ENCODE measurements around the gene PRDM5. TPM values are rescaled to one million over a fixed set of nuclear protein-coding genes. Genes with fewer than 3 reads are reported as not detected.

The PRDM5 gene
- total and polyA plus RNA-seq, 9 donors = 8.1 to 53.8 (median 36.3) TPM

DNA sequence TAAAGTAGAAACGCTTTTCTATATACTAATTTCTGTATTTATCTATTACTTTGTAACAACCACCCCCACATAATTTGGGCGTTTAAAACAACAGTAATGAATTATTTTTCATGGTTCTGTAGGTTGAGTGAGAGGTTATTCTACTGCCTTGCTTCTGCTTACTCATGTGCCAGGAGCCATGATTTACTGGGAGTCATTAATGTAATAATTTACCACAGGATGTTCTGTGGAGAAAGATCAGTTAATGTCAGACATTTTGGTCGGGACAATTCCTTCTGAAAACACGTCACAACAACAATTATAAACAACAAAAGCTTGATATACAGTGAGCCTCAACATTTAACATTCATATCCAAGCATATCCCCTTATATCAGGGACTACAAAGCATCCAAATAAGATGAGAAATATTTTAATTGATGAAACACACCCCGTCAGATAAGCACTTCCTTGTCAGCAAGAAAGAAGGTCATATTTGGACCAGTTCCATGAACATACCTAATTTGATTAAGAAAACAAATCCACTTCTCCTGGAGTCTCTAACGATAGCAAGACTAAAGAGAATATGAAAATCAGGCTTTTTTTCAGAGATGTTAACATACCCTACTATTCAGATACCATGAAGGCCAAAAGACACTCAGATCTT, 238.5 kb downstream of the PRDM5 start:
- intact Hi-C loops (cut with DNase I) = no loop called here
- H3K36me3 ChIP-seq = no peaks in the 10 kb centered on the region

DNA sequence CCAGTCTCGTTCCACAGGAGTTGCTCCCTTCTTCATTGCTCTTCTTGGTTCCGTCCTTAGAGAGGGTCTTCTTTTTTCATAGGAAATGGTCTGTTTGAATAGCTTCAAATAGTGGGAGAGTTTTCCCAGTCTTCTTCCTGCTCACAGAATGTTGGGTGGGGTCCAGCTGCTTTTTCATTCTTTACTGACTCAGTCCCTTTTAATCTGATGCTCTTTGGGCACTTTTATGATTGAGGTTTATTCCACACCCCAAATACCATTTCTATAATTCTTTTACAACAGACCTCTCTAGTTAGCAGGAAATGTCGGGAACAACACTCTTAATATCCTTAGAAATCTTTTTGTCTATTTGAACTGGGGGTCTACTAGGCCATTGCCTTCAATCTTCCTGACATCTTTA, 239.5 kb downstream of the PRDM5 start:
- TF ChIP-seq, protein P1, sequence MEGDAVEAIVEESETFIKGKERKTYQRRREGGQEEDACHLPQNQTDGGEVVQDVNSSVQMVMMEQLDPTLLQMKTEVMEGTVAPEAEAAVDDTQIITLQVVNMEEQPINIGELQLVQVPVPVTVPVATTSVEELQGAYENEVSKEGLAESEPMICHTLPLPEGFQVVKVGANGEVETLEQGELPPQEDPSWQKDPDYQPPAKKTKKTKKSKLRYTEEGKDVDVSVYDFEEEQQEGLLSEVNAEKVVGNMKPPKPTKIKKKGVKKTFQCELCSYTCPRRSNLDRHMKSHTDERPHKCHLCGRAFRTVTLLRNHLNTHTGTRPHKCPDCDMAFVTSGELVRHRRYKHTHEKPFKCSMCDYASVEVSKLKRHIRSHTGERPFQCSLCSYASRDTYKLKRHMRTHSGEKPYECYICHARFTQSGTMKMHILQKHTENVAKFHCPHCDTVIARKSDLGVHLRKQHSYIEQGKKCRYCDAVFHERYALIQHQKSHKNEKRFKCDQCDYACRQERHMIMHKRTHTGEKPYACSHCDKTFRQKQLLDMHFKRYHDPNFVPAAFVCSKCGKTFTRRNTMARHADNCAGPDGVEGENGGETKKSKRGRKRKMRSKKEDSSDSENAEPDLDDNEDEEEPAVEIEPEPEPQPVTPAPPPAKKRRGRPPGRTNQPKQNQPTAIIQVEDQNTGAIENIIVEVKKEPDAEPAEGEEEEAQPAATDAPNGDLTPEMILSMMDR (IDR thresholded peaks at IDR 0.05) = no peak
- Histone ChIP-seq H3K27me3 (no peaks in the 10 kb centered on the region), H3K4me3 (no peak overlapping the region), H3K36me3 (no peaks in the 10 kb centered on the region), H3K27ac (no peak overlapping the region), H3K9me3 (no peaks in the 10 kb centered on the region), H3K4me1 (ENCODE audit: insufficient read depth) (no peaks in the 10 kb centered on the region)
- 87 to 95% (median 93%) methylated on average over 3 of the region's 3 CpGs for WGBS, 3 donors
- no peak for DNase-seq
- intact Hi-C loops (cut with DNase I) = no loop called here

More for the DNA sequence above, 238.5 kb downstream of the PRDM5 start:
- no peak overlapping the region for H3K27ac ChIP-seq
- no peaks in the 10 kb centered on the region for H3K27me3 ChIP-seq
- TF ChIP-seq, protein P1 (IDR thresholded peaks at IDR 0.05) = no peak
- no peak for TF ChIP-seq POLR2A (IDR thresholded peaks at IDR 0.05)
- TF ChIP-seq EP300 (IDR thresholded peaks at IDR 0.05) = no peak
- H3K4me3 ChIP-seq = no peak overlapping the region
- 52 to 63% (median 55%) methylated on average over 6 of the region's 6 CpGs for WGBS, 3 donors
- H3K9me3 ChIP-seq = no peaks in the 10 kb centered on the region
- no peaks in the 10 kb centered on the region for H3K4me1 ChIP-seq (ENCODE audit: insufficient read depth)
- DNase-seq = no peak

GRCh38 chr4:120680647-120681228, 241.8 kb downstream of the PRDM5 start:
- 77 to 93% (median 92%) methylated on average over 3 of the region's 3 CpGs for WGBS, 3 donors
- intact Hi-C loops (cut with DNase I) = no loop called here

GRCh38 chr4:120673696-120674095, 248.8 kb downstream of the PRDM5 start:
- Histone ChIP-seq H3K4me3 (no peak overlapping the region), H3K27ac (no peak overlapping the region), H3K27me3 (no peaks in the 10 kb centered on the region), H3K36me3 (no peaks in the 10 kb centered on the region), H3K4me1 (ENCODE audit: insufficient read depth) (no peaks in the 10 kb centered on the region), H3K9me3 (peaks cover 0 to 8% of the 10 kb centered on the region in 2 donors)
- DNase-seq = no peak
- TF ChIP-seq, protein P1 (IDR thresholded peaks at IDR 0.05) = no peak
- TF ChIP-seq POLR2A (IDR thresholded peaks at IDR 0.05) = no peak
- TF ChIP-seq EP300 (IDR thresholded peaks at IDR 0.05) = no peak
- intact Hi-C loops (cut with DNase I) = no loop called here
- WGBS, 3 donors = 93 to 94% (median 94%) methylated on average over 3 of the region's 3 CpGs

More at GRCh38 chr4:120680647-120681228, 241.8 kb downstream of the PRDM5 start:
- Histone ChIP-seq H3K4me1 (ENCODE audit: insufficient read depth) (no peaks in the 10 kb centered on the region), H3K27ac (no peak overlapping the region), H3K4me3 (no peak overlapping the region), H3K36me3 (no peaks in the 10 kb centered on the region), H3K27me3 (no peaks in the 10 kb centered on the region), H3K9me3 (no peaks in the 10 kb centered on the region)
- TF ChIP-seq EP300 (IDR thresholded peaks at IDR 0.05) = no peak
- no peak for TF ChIP-seq POLR2A (IDR thresholded peaks at IDR 0.05)
- TF ChIP-seq, protein P1 (IDR thresholded peaks at IDR 0.05) = no peak
- DNase-seq = no peak
